GM18909 (cell line): ENCODE data around the gene TTC27.
"Not testable (repeated sequence)": the region's sequence is repeated elsewhere in the genome, so short reads cannot be mapped to it uniquely, and the experiment has no call there.

Experiments
- ATAC-seq: cut with Tn5 transposase; IDR thresholded peaks from one replicate; pipeline ENCODE4 v1.9.1; 2021; ENCODE audit warnings: mild to moderate bottlenecking; ENCODE audit not compliant: unreplicated experiment, poor library complexity

Gene TTC27

DNA sequence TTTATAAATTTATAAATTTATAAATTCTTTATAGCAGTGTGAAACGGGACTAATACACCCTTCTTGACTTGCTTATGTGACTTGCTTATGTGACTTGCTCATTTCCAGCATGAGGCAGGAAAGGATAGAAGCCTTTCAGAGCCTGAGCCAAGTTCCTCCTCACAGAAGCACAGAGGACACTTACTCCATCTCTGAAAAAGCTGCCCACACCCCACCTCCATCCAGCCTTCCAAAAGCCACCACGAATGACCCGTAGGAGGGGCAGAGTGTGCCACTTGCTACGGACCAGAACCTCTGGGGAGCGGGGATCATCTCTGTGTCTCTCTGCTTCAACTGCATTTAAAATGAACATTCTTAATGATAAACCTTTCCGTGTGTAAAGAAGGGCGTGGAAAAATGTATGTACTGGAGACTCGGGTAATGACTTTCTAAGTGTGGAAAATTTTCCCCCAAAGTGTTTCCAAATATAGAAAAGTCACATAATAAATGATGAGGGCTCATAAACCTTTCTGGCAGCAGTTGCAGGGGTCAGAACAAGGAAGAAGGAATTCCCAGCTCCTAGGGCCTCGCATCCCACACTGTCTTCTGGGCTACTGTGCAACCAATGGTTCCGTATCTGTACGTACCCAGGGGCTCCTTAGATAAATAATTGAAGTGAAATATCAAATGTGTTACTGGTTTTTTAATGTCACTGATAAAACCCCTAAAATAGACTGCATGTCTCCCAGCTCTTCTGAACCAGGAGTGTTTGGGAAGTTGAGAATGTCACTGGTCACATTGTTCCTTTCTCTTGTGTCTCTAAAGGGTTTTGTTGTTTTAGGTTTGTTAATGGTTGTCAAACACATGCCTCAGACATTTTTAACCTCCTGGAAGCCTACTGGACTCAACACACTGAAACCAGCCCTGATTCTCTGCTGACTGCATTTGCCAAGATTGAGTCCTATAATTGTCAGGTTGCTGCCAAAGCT lies 214.4 kb downstream of the TTC27 start:
- no peak for ATAC-seq

GRCh38 chr2:32843699-32844098 lies 215.8 kb downstream of the TTC27 start:
- no peak for ATAC-seq

GRCh38 chr2:32844253-32844652 lies 216.4 kb downstream of the TTC27 start:
- no peak for ATAC-seq

GRCh38 chr2:32846274-32846673 lies 218.4 kb downstream of the TTC27 start:
- not testable (repeated sequence) for ATAC-seq

DNA sequence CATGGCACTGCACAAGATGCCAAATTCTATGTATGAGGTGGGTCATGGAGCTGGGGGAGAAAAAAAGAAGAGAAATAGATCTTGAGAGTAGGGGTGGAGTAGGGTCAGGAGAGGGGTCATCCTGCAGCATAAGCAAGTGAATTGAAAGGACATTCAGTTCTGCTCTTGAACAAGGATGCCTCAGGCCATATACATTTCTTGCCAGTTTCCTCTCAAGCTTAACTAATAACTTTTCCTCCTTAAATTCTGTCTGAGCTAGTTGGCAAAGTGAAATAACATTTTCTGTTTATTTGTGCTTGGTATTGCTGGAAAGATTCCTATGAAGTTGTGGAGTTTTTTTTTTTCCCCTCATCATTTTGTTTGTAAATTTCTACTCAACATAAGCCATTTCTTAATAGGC lies 219.9 kb downstream of the TTC27 start:
- no peak for ATAC-seq

- ATAC-seq = no peak
Measured at GRCh38 chr2:32849456-32850194, 221.8 kb downstream of the TTC27 start.

DNA sequence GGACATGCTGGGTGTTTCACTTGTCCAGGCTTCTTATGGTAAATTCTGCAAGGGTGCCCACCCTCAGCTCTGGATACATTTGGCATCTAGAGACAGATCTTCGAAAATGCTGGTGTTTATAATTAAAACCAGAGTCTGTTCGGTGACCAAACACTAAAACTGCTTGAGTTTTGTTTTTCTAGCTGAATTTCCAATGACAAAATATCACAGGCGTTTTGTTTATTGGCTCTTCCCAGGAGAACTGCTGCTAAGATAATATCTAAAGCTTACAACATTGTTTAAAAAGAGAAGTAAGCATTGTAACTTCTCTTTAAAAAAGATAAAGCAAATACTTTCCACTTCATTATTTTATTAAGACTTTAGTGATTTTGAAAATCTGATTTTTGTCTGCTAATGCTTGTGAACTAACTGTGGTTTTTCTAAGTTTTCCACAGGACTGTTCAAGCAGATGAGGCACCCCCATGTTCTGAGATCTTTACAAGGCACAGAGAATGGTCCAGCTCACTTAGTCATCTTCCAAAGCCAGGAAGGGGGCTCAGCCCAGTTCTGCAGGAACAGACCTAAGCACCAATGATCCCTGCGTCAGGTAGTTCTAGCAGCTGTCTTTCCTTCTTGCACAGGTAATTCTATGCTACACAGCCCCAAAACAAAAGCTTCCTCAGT lies 224.1 kb downstream of the TTC27 start:
- ATAC-seq = no peak

GRCh38 chr2:32852856-32853255 lies 225.0 kb downstream of the TTC27 start:
- ATAC-seq = no peak

GRCh38 chr2:32856891-32857290 lies 229.0 kb downstream of the TTC27 start:
- no peak for ATAC-seq

DNA sequence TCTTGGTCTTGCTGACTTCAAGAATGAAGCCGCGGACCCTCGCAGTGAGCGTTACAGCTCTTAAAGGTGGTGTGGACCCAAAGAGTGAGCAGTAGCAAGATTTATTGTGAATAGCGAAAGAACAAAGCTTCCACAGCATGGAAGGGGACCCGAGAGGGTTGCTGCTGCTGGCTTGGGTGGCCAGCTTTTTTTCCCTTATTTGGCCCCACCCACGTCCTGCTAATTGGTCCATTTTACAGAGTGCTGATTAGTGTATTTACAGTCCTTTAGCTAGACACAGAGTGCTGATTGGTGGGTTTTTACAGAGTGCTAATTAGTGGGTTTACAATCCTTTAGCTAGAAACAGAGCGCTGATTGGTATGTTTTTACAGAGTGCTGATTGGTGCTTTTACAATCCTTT lies 230.9 kb downstream of the TTC27 start:
- ATAC-seq = no peak

DNA sequence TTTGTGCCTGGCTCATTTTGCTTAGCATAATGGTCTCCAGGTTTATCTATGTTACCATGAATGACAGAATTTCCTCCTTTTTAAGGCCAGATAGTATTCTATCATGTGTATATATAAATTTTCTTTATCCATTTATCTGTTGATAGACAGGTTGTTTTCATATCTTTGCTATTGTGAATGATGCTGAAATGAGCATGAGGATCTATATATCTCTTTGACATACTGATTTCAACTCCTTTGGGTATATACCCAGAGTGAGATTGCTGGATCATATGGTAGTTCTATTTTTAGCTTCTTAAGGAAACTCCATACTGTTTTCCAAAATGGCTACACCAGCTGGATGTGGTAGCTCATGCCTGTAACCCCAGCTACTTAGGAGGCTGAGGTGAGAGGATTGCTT lies 232.5 kb downstream of the TTC27 start:
- no peak for ATAC-seq

GRCh38 chr2:32862269-32863055 lies 234.6 kb downstream of the TTC27 start:
- no peak for ATAC-seq

DNA sequence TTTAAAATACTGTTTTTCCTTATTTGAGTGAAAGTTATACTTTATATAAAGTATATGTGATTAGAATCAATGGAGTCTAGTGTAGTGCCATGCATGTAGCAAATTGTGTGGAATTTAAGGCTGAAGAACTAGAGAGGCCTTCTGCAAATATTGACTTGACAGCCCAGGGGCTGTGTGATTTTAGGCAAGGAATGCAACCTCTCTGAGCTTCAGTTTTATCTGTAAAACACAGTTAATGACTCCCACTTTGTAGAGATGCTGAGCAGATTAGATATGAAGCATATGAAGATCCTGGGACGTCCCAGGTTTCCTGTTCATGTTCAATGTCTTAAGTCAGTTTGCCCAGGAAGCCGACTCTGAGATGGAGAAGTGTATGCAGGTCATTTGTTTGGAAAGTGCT lies 235.5 kb downstream of the TTC27 start:
- no peak for ATAC-seq

DNA sequence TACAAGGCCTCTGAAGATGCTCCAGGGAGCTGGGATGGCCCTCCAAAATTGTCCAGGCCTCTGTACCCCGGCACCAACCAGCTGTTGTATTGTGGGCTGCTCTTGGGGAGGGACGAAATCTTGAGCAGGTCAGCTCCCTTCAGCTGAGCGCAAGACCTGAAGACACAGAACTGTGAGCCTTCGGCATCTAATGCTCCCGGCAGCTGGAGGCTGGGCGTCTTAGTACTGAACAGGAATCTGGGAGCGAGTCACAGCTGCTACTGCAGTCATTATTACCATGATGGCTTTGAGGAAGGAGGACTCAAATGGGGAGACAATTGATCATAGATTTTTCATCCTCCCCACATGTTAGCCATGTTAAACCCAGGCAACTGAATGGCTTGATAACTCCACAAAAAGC lies 236.0 kb downstream of the TTC27 start:
- ATAC-seq = no peak

GRCh38 chr2:32864334-32865111 lies 236.7 kb downstream of the TTC27 start:
- ATAC-seq = no peak

- ATAC-seq = no peak
Measured at GRCh38 chr2:32865399-32866068, 237.7 kb downstream of the TTC27 start.

GRCh38 chr2:32866462-32866861 lies 238.6 kb downstream of the TTC27 start:
- ATAC-seq = not testable (repeated sequence)
